Type B pancreatic cell (in vitro differentiated cells): Measurements from ENCODE around the gene JUND. TPM values are rescaled to one million over a fixed set of nuclear protein-coding genes. Genes with fewer than 3 reads are reported as not detected.

ENCODE experiments used
- DNase-seq: peaks from one replicate; pipeline ENCODE4 v3.0.0; 2021; ENCODE audit warnings: mixed read lengths; ENCODE audit not compliant: unreplicated experiment; ENCODE audit errors: extremely low spot score
- H3K27ac Mint-ChIP-seq: 2 replicates; pipeline ENCODE4 v1.8.0; 2021; ENCODE audit warnings: mild to moderate bottlenecking, mixed read lengths
- H3K27me3 Mint-ChIP-seq: 2 replicates; pipeline ENCODE4 v1.8.0; 2021; ENCODE audit warnings: mixed read lengths
- H3K36me3 Mint-ChIP-seq: 2 replicates; pipeline ENCODE4 v1.8.0; 2021; ENCODE audit warnings: mixed read lengths
- H3K4me1 Mint-ChIP-seq: one replicate; pipeline ENCODE4 v1.8.0; 2021; ENCODE audit warnings: mixed read lengths; ENCODE audit not compliant: unreplicated experiment
- H3K4me3 Mint-ChIP-seq: 2 replicates; pipeline ENCODE4 v1.8.0; 2021; ENCODE audit warnings: mild to moderate bottlenecking, mixed read lengths
- H3K9me3 Mint-ChIP-seq: 2 replicates; pipeline ENCODE4 v1.8.0; 2021; ENCODE audit warnings: mixed read lengths
- CTCF ChIP-seq: fragments of 200-600 bp; sonication (generic); conservative IDR thresholded peaks from 2 replicates; pipeline ENCODE4 v1.5.0; 2021; ENCODE audit warnings: antibody characterized with exemption, mild to moderate bottlenecking
- total RNA-seq: library from RNA; stranded (reverse); gene quantifications from 2 replicates; pipeline ENCODE4 v1.2.1, GENCODE V29; 2021; ENCODE audit warnings: low replicate concordance

JUND gene
- total RNA-seq, 1 donor from 2014 or later = 126 TPM

- H3K27me3 Mint-ChIP-seq = no peaks in the 10 kb centered on the region
- DNase-seq = no peak
- peak overlapping the region; percentile 0 for H3K4me3 Mint-ChIP-seq
- no peaks in the 10 kb centered on the region for H3K9me3 Mint-ChIP-seq
- peaks cover 3% of the 10 kb centered on the region for H3K36me3 Mint-ChIP-seq
- TF ChIP-seq CTCF = no peak
- peaks cover 24% of the 10 kb centered on the region for H3K4me1 Mint-ChIP-seq
- H3K27ac Mint-ChIP-seq = peak overlapping the region; percentile 46
These were observed 25.5 kb upstream of the JUND start for GRCh38 chr19:18306888-18307260.

- Mint-ChIP-seq H3K27me3 (no peaks in the 10 kb centered on the region), H3K36me3 (peaks cover 3% of the 10 kb centered on the region), H3K4me3 (no peak overlapping the region), H3K4me1 (peaks cover 24% of the 10 kb centered on the region), H3K27ac (peak overlapping the region; percentile 46), H3K9me3 (no peaks in the 10 kb centered on the region)
- DNase-seq = no peak
- TF ChIP-seq CTCF = no peak
These were observed 24.9 kb upstream of the JUND start for GRCh38 chr19:18306209-18306887.

- Mint-ChIP-seq H3K4me1 (peaks cover 24% of the 10 kb centered on the region), H3K27me3 (no peaks in the 10 kb centered on the region), H3K27ac (peak overlapping the region; percentile 90), H3K4me3 (peak overlapping the region; percentile 82), H3K36me3 (peaks cover 3% of the 10 kb centered on the region), H3K9me3 (no peaks in the 10 kb centered on the region)
- TF ChIP-seq CTCF = no peak
- DNase-seq = no peak
These were observed 23.3 kb upstream of the JUND start for GRCh38 chr19:18304458-18305310.

- no peak for DNase-seq
- Mint-ChIP-seq H3K27me3 (no peaks in the 10 kb centered on the region), H3K4me3 (peak overlapping the region; percentile 77), H3K4me1 (peaks cover 24% of the 10 kb centered on the region), H3K36me3 (peaks cover 3% of the 10 kb centered on the region), H3K27ac (peak overlapping the region; percentile 85), H3K9me3 (no peaks in the 10 kb centered on the region)
- no peak for TF ChIP-seq CTCF
These were observed 22.7 kb upstream of the JUND start for GRCh38 chr19:18304208-18304457.

- H3K4me3 Mint-ChIP-seq = no peak overlapping the region
- H3K4me1 Mint-ChIP-seq = peaks cover 24% of the 10 kb centered on the region
- H3K27me3 Mint-ChIP-seq = no peaks in the 10 kb centered on the region
- no peaks in the 10 kb centered on the region for H3K9me3 Mint-ChIP-seq
- H3K36me3 Mint-ChIP-seq = no peaks in the 10 kb centered on the region
- H3K27ac Mint-ChIP-seq = no peak overlapping the region
- no peak for TF ChIP-seq CTCF
- no peak for DNase-seq
These were observed 20.3 kb upstream of the JUND start for GRCh38 chr19:18301718-18302111.
